ENCODE measurements around the gene ATP2C1.

DNA sequence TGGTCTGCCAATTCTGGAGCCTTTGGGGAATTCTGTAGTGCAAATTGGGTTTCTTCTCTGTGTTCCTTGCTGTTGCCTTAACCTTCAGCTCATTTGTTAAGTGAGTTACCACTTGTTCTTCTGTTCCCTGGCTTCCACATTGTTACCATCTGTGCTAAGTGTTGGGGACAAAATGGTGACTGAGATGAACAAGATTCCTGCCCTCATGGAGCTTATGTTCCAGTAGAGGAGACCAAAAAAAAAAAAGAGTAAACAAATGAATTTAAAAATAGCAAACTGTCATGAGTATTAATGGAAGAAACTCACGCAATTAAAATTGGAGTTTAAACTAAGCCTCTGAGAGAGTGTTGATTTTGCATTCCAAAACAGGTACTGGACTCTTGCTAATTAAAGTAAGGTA, 49.4 kb upstream of the ATP2C1 start:
- TF ChIP-seq, protein P1, sequence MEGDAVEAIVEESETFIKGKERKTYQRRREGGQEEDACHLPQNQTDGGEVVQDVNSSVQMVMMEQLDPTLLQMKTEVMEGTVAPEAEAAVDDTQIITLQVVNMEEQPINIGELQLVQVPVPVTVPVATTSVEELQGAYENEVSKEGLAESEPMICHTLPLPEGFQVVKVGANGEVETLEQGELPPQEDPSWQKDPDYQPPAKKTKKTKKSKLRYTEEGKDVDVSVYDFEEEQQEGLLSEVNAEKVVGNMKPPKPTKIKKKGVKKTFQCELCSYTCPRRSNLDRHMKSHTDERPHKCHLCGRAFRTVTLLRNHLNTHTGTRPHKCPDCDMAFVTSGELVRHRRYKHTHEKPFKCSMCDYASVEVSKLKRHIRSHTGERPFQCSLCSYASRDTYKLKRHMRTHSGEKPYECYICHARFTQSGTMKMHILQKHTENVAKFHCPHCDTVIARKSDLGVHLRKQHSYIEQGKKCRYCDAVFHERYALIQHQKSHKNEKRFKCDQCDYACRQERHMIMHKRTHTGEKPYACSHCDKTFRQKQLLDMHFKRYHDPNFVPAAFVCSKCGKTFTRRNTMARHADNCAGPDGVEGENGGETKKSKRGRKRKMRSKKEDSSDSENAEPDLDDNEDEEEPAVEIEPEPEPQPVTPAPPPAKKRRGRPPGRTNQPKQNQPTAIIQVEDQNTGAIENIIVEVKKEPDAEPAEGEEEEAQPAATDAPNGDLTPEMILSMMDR (IDR thresholded peaks at IDR 0.05) = no peak
- no peak for TF ChIP-seq POLR2A (IDR thresholded peaks at IDR 0.05)
